Stimulated activated naive CD8-positive, alpha-beta T cell treated with anti-CD3 and anti-CD28 coated beads, Interleukin-15, Interleukin-2, amounts not matched to agents 100 U/mL and 50 U/mL, for 24 hours (primary cell): ENCODE measurements around the gene ZNF621.
"Not testable (repeated sequence)": the region's sequence is repeated elsewhere in the genome, so short reads cannot be mapped to it uniquely, and the experiment has no call there.

Experiments used
- ATAC-seq: fragments of 150-1000 bp; cut with Tn5 transposase; one replicate; pipeline ENCODE4 v1.10.0; 2021
- DNase-seq: peaks from one replicate; pipeline ENCODE4 v3.0.0; 2021

The ZNF621 gene

GRCh38 chr3:40546816-40547215 is 22.1 kb downstream of the ZNF621 start:
- ATAC-seq (peak; percentile 43), DNase-seq (no peak)

DNA sequence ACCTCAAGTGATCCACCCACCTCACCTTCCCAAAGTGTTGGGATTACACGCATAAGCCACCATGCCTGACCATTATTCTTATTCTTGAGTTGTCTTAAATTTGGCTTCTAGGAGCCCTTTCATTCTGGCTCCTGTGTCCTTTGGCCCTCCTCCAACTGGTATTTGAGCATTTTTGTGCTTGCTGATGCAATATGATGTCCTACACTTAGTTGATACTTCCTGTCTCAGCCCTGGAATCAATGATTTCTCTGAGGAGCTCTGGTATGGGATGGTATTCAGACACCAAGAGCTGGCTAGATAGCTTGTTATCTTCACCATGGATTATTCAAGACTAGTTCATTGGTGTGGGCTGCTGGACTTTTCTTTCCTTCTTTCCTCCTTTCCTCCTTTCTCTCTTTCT is 25.4 kb downstream of the ZNF621 start:
- no peak for DNase-seq
- ATAC-seq = no peak

DNA sequence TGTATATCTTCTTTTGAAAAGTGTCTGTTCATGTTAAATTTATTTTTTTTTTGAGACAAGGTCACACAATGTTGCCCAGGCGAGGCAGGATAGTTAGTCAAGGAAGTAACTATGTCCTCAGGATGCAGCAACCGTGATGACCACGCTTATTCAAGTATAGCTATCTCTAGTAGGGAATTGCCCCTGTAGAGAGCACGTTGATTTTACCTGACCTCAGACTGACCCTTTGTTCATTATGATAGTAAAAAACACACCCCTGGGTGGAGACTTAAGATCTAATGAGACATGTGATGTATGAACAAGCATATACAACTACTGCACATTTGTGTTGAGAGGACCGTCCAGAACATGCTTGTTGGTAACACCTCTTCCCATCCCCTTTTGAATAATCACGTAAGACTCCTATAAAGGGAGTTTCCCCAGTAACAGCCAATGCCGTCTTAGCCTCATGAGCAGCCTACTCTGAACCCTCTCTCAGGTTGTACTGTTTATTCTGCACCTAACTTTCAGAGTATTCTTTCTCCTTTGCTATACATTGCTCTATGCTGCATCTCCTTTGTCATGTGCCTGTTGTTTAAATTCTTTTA is 32.9 kb downstream of the ZNF621 start:
- no peak for DNase-seq
- no peak for ATAC-seq

- ATAC-seq, DNase-seq: not testable (repeated sequence)
Observed at GRCh38 chr3:40562482-40562881, 37.7 kb downstream of the ZNF621 start.

- ATAC-seq, DNase-seq: not testable (repeated sequence)
Observed at GRCh38 chr3:40565629-40566028, 40.9 kb downstream of the ZNF621 start.

DNA sequence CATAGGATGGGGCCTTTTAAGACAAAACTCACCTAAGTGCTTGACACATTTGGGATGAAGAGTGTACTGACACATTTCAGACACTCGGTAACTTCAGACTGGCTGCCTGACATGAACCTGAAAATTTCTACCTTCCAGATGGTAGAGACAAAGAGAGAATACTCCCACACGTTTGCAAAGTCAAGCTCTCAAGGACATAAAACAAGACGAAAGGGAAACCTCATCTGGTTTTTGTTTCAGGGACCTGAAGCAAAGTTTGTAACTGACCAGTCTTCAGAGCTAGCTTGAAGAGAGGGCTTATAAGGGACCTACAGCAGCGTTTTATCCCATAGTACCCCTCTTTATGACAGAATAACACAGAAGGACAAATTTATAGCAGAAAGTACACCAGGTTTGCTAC is 41.9 kb downstream of the ZNF621 start:
- ATAC-seq = no peak
- no peak for DNase-seq

DNA sequence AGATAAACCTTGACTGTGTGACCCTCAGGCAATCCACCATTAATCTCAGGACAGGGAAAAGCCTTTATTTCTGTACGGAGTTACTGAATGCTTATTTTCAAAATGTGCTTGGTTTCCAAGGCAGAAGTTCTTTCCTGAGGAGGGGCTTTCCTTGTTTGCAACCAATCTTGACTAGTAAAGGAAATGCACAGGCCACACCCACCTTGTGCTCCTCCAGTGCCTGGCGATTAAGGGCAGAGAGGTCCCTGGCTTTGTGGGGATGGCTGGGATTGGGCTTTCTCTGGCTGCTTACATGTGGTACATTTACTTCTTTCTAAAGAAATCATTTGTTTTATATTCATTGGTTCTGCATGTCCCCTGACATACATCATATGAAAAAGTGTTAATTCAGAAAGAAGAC is 47.8 kb downstream of the ZNF621 start:
- no peak for ATAC-seq

GRCh38 chr3:40574050-40574449 is 49.3 kb downstream of the ZNF621 start:
- ATAC-seq (no peak), DNase-seq (no peak)

More for the DNA sequence above, 47.8 kb downstream of the ZNF621 start:
- DNase-seq = no peak

DNA sequence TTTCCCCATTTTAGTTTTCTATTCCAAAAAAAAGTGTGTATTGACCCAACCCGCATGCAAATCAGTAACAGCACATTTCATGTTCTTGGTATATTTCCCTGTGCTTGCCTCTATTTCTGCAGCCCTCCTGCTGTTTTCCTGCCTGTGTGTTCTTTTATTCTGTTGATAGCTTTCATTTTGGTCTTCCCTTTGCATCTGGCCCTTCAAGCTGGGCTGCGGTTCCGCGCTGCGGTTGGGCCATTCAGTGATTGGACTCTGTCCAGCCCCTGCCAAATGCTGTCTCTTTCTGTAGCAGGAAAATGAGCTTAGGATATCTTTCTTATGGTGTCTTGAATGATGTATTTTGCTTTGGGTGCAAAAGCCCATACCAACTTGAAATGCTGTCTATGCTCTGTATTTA is 49.9 kb downstream of the ZNF621 start:
- DNase-seq (no peak), ATAC-seq (no peak)

DNA sequence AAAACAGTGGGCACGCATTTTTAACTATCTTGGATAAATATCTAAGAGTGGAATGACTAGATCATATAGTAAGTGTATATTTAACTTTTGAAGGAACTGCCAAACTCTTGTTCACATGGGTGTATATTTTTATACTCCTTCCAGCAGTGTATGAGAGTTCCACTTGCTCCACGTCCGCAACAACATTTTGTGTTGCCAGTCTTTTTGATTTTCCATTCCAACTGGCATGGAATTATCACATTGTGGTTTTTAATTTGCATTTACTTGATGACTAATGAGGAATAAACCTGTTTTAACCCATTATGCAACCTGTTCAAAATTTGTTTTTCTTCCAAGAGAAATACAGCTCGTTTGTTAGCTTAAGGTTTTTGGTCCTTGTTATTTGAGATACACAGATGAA is 51.6 kb downstream of the ZNF621 start:
- no peak for ATAC-seq
- DNase-seq = no peak

GRCh38 chr3:40580494-40581091 is 55.8 kb downstream of the ZNF621 start:
- DNase-seq = peak; percentile 64
- ATAC-seq = peak; percentile 60

DNA sequence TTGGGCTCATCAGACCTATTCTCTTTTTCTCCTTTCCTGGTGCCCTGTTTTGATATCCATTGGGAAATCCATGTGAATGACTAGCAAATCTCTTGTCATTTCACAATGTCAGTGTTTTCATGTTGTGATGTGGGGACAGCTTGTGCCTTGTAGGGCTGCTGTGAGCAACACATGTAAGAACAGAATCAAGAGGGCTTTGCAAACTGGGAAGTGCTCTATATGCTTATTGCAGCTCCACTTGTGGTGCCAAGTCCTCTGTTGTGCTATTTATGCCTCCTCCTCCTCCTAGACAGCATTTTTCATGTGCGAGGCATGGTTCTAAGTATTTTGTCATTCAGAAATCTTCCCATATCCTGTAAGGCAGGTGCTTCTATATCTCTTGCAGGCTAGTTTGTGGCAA is 56.4 kb downstream of the ZNF621 start:
- DNase-seq (no peak), ATAC-seq (no peak)

- ATAC-seq = no peak
- DNase-seq = no peak
Observed at GRCh38 chr3:40582401-40583027, 57.8 kb downstream of the ZNF621 start.

GRCh38 chr3:40583691-40584090 is 58.9 kb downstream of the ZNF621 start:
- ATAC-seq (no peak), DNase-seq (no peak)

GRCh38 chr3:40584625-40585189 is 59.9 kb downstream of the ZNF621 start:
- DNase-seq (peak; percentile 86), ATAC-seq (peak; percentile 60)

DNA sequence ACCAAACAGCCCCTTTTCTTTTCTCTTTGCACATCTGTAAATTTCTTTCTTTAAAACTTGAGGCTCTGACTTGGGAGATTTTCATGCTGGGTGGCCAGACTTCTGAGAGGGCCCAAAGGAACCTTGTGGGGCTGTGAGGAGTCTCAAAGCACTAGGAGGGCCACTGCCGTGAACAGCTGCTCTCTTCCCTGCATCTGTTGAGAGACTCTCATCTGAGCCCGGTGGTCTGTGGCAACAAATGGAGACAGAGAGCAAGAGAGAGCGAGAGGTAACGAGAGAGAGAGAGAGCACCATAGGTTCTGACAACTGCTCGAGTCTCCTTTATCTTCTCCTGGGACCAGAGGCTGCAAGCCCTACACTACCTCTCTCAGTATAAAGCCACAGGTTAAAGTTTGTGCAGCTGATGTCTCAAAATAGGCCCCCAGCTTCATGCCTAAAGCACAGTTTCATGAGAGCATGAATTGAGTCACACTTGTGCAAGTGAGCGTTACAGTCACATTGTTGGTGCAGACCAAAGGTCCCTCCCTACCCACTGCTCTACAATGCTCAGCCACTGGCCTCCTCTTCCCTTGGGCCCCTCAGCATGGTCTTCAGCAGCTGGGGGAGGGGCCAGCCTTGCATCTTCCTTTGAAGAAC is 60.7 kb downstream of the ZNF621 start:
- no peak for ATAC-seq
- no peak for DNase-seq

GRCh38 chr3:40586901-40587300 is 62.1 kb downstream of the ZNF621 start:
- ATAC-seq (no peak), DNase-seq (no peak)

GRCh38 chr3:40588406-40588805 is 63.6 kb downstream of the ZNF621 start:
- DNase-seq (no peak), ATAC-seq (no peak)
